H9 (cell line): ENCODE data around the gene SPA17. TPM values are rescaled to one million over a fixed set of nuclear protein-coding genes. Genes with fewer than 3 reads are reported as not detected.

Experiments used
- DNase-seq: peaks from one replicate; pipeline ENCODE4 v3.0.0-alpha.2; 2017
- H2AFZ ChIP-seq: one replicate; pipeline ENCODE4 v1.6.1; 2013; ENCODE audit warnings: mild to moderate bottlenecking, low read length, control low read depth, moderate library complexity
- H2AK5ac ChIP-seq: 2 replicates; pipeline ENCODE4 v1.6.1; 2013; ENCODE audit warnings: low read length, control low read depth, mixed read lengths; ENCODE audit not compliant: insufficient read length
- H2BK120ac ChIP-seq: one replicate; pipeline ENCODE4 v1.6.1; 2013; ENCODE audit warnings: low read depth, mild to moderate bottlenecking, low read length, control low read depth, inconsistent platforms; ENCODE audit not compliant: poor library complexity, severe bottlenecking
- H2BK12ac ChIP-seq: 2 replicates; pipeline ENCODE4 v1.6.1; 2013; ENCODE audit warnings: low read length, control low read depth, mixed read lengths, low read depth; ENCODE audit not compliant: insufficient read length
- H2BK15ac ChIP-seq: 2 replicates; pipeline ENCODE4 v1.6.1; 2013; ENCODE audit warnings: low read depth, low read length, control low read depth
- H2BK20ac ChIP-seq: one replicate; pipeline ENCODE4 v1.6.1; 2013; ENCODE audit warnings: low read depth, mild to moderate bottlenecking, low read length, control low read depth, inconsistent platforms; ENCODE audit not compliant: poor library complexity, severe bottlenecking
- H2BK5ac ChIP-seq: 2 replicates; pipeline ENCODE4 v1.6.1; 2013; ENCODE audit warnings: low read length, control low read depth, mixed read lengths; ENCODE audit not compliant: insufficient read length
- H3K14ac ChIP-seq: 2 replicates; pipeline ENCODE4 v1.6.1; 2013; ENCODE audit warnings: low read length, control low read depth; ENCODE audit not compliant: insufficient read depth
- H3K18ac ChIP-seq: 2 replicates; pipeline ENCODE4 v1.6.1; 2013; ENCODE audit warnings: low read depth, mild to moderate bottlenecking, mixed read lengths, low read length, control low read depth; ENCODE audit not compliant: insufficient read length
- H3K23ac ChIP-seq: 2 replicates; pipeline ENCODE4 v1.6.1; 2013; ENCODE audit warnings: low read length, control low read depth, mixed read lengths, low read depth; ENCODE audit not compliant: insufficient read length
- H3K23me2 ChIP-seq: 2 replicates; pipeline ENCODE4 v1.6.1; 2013; ENCODE audit warnings: low read depth, mild to moderate bottlenecking, mixed read lengths, low read length, control low read depth; ENCODE audit not compliant: insufficient read length, poor library complexity, severe bottlenecking
- H3K27ac ChIP-seq: 2 replicates; pipeline ENCODE4 v1.5.1; 2013; ENCODE audit warnings: low read length, control low read depth, mixed read lengths, low read depth; ENCODE audit not compliant: insufficient read length
- H3K27me3 ChIP-seq: 2 replicates; pipeline ENCODE4 v1.6.1; 2013; ENCODE audit warnings: low read length, control low read depth, inconsistent platforms; ENCODE audit not compliant: insufficient read depth
- H3K4ac ChIP-seq: 2 replicates; pipeline ENCODE4 v1.6.1; 2013; ENCODE audit warnings: low read depth, mild to moderate bottlenecking, control low read depth, inconsistent platforms, low read length, moderate library complexity
- H3K4me1 ChIP-seq: 2 replicates; pipeline ENCODE4 v1.6.1; 2013; ENCODE audit warnings: low read length, control low read depth, inconsistent platforms; ENCODE audit not compliant: insufficient read depth
- H3K4me2 ChIP-seq: 2 replicates; pipeline ENCODE4 v1.6.1; 2013; ENCODE audit warnings: low read length, control low read depth, mixed read lengths; ENCODE audit not compliant: insufficient read length, insufficient read depth
- H3K56ac ChIP-seq: 2 replicates; pipeline ENCODE4 v1.6.1; 2013; ENCODE audit warnings: low read depth, mild to moderate bottlenecking, mixed read lengths, low read length, control low read depth; ENCODE audit not compliant: insufficient read length
- H3K79me1 ChIP-seq: 2 replicates; pipeline ENCODE4 v1.6.1; 2013; ENCODE audit warnings: low read depth, mild to moderate bottlenecking, moderate library complexity, low read length, control low read depth, inconsistent platforms; ENCODE audit not compliant: insufficient read depth, poor library complexity, severe bottlenecking
- H3K79me2 ChIP-seq: 2 replicates; pipeline ENCODE4 v1.6.1; 2013; ENCODE audit warnings: low read length, control low read depth, inconsistent platforms; ENCODE audit not compliant: insufficient read depth
- H3K9ac ChIP-seq: 2 replicates; pipeline ENCODE4 v1.6.1; 2013; ENCODE audit warnings: low read length, control low read depth, mixed read lengths; ENCODE audit not compliant: insufficient read length; ENCODE audit errors: extremely low read depth
- H3K9me3 ChIP-seq: one replicate; pipeline ENCODE4 v1.6.1; 2013; ENCODE audit warnings: low read depth, low read length, inconsistent platforms; ENCODE audit not compliant: control insufficient read depth
- H3T11ph ChIP-seq: one replicate; pipeline ENCODE4 v1.6.1; 2013; ENCODE audit warnings: mild to moderate bottlenecking, low read length, control low read depth, inconsistent platforms
- H4K20me1 ChIP-seq: one replicate; pipeline ENCODE4 v1.6.1; 2013; ENCODE audit not compliant: control insufficient read depth, insufficient read length, insufficient read depth
- H4K5ac ChIP-seq: 2 replicates; pipeline ENCODE4 v1.6.1; 2013; ENCODE audit warnings: low read depth, mild to moderate bottlenecking, mixed read lengths, low read length, control low read depth; ENCODE audit not compliant: insufficient read length
- H4K8ac ChIP-seq: replicated peaks from 2 replicates; pipeline ENCODE4 v1.6.1; 2013; ENCODE audit warnings: low read length, control low read depth, mixed read lengths, low read depth; ENCODE audit not compliant: insufficient read length
- H4K91ac ChIP-seq: 2 replicates; pipeline ENCODE4 v1.6.1; 2013; ENCODE audit warnings: low read depth, mild to moderate bottlenecking, moderate library complexity, mixed read lengths, low read length, control low read depth; ENCODE audit not compliant: insufficient read length
- H3K27ac Mint-ChIP-seq, 3 experiments: 2 replicates in 2 of 3; 3 replicates in 1 of 3; pipeline ENCODE4 v1.8.0; 2020 to 2021; ENCODE audit warnings: mixed read lengths in 3 of 3, mild to moderate bottlenecking in 1 of 3, moderate library complexity in 1 of 3
- H3K27me3 Mint-ChIP-seq: 2 replicates; pipeline ENCODE4 v1.8.0; 2021; ENCODE audit warnings: low read depth, mild to moderate bottlenecking, moderate library complexity, mixed read lengths
- H3K36me3 Mint-ChIP-seq, 3 experiments: 2 replicates in 2 of 3; 3 replicates in 1 of 3; pipeline ENCODE4 v1.8.0; 2020 to 2021; ENCODE audit warnings: low read depth in 3 of 3, mixed read lengths in 3 of 3; ENCODE audit not compliant: insufficient read depth in 1 of 3
- H3K4me1 Mint-ChIP-seq, 2 experiments: 2 replicates each; pipeline ENCODE4 v1.8.0; 2020; ENCODE audit warnings: mixed read lengths in 2 of 2
- H3K4me3 Mint-ChIP-seq, 2 experiments: 2 replicates in 1 of 2; 3 replicates in 1 of 2; pipeline ENCODE4 v1.8.0; 2020 to 2021; ENCODE audit warnings: mild to moderate bottlenecking in 2 of 2, mixed read lengths in 2 of 2, moderate library complexity in 1 of 2
- H3K9me3 Mint-ChIP-seq, 2 experiments: 2 replicates in 1 of 2; 3 replicates in 1 of 2; pipeline ENCODE4 v1.8.0; 2020; ENCODE audit warnings: mild to moderate bottlenecking in 2 of 2, mixed read lengths in 2 of 2, moderate library complexity in 1 of 2
- WGBS: extraction: QIAGEN DNeasy Blood & Tissue Kit; methylation state at CpG from one replicate; pipeline ENCODE4 v1.1.7; 2013; ENCODE audit warnings: missing lambda C conversion rate, low lambda C conversion rate, mixed read lengths; ENCODE audit not compliant: insufficient read length; ENCODE audit errors: extremely low coverage; 5-methylcytosine and 5-hydroxymethylcytosine counted together
- total RNA-seq: library from RNA; stranded (reverse); gene quantifications from 2 replicates; pipeline ENCODE4 v1.2.1, GENCODE V29; 2021
- TF ChIP-seq, protein P1 (sequence below): fragments of 200-600 bp; sonication (generic); conservative IDR thresholded peaks from 3 replicates; pipeline ENCODE4 v1.8.0; 2021; ENCODE audit warnings: antibody characterized with exemption, mild to moderate bottlenecking

SPA17 gene
- total RNA-seq, 1 experiment from 2014 or later = 6.9 TPM

DNA sequence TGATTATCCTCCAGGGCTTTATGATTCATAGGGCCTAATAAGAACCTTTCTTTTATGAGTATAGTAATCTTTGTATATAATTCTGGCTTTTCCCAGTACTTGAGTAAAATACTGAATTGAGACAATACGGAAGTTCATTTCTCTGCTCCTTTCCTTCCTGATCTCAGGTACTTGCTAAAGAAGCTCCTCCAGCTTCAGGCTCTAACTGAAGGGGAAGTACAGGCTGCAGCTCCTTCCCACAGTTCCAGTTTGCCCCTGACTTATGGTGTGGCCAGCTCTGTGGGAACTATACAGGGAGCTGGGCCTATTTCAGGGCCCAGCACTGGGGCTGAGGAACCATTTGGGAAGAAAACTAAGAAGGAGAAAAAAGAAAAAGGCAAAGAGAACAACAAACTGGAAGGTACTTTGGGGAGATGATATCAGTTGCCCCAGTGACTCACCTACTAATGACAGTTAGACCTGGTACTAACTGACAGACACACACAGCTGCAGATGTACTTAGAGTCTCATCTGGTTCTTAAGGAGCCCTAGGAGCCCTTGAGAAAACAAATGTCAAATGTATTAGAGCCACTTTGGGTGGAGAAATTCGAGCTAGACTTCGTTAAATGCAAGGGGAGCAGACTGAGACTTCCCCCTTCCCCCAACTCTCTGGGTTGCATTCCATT lies 48.1 kb upstream of the SPA17 start:
- no peaks in the 10 kb centered on the region for H3K27me3 ChIP-seq
- no peak overlapping the region for H3K14ac ChIP-seq
- H3K4me2 ChIP-seq = no peak overlapping the region
- no peaks in the 10 kb centered on the region for H4K20me1 ChIP-seq
- H2AK5ac ChIP-seq = no peak overlapping the region
- H3K4me1 ChIP-seq = no peaks in the 10 kb centered on the region
- H3K79me2 ChIP-seq = no peaks in the 10 kb centered on the region; the same call in 1 of the 2 replicates
- WGBS = no CpG with 5 or more reads among the region's 3 CpGs
- no peak overlapping the region for H2BK15ac ChIP-seq
- H3K23me2 ChIP-seq = peaks cover 3% of the 10 kb centered on the region
- no peak overlapping the region for H4K91ac ChIP-seq
- DNase-seq = no peak
- H2BK5ac ChIP-seq = no peak overlapping the region
- H3K9ac ChIP-seq = no peak overlapping the region
- no peak overlapping the region for H3K23ac ChIP-seq
- H3K18ac ChIP-seq = no peak overlapping the region
- Mint-ChIP-seq H3K27me3 (peaks cover 4% of the 10 kb centered on the region), H3K36me3 (peaks cover 14 to 46% (median 44%) of the 10 kb centered on the region in 3 experiments; a peak in 6 of 7 replicates), H3K4me3 (no peak overlapping the region), H3K4me1 (peaks cover 14 to 15% of the 10 kb centered on the region in 2 experiments), H3K9me3 (no peaks in the 10 kb centered on the region), H3K27ac (no peak overlapping the region; a peak in 1 of 7 replicates)
- no peak overlapping the region for H3K27ac ChIP-seq
- no peak overlapping the region for H3K56ac ChIP-seq
- TF ChIP-seq, protein P1, sequence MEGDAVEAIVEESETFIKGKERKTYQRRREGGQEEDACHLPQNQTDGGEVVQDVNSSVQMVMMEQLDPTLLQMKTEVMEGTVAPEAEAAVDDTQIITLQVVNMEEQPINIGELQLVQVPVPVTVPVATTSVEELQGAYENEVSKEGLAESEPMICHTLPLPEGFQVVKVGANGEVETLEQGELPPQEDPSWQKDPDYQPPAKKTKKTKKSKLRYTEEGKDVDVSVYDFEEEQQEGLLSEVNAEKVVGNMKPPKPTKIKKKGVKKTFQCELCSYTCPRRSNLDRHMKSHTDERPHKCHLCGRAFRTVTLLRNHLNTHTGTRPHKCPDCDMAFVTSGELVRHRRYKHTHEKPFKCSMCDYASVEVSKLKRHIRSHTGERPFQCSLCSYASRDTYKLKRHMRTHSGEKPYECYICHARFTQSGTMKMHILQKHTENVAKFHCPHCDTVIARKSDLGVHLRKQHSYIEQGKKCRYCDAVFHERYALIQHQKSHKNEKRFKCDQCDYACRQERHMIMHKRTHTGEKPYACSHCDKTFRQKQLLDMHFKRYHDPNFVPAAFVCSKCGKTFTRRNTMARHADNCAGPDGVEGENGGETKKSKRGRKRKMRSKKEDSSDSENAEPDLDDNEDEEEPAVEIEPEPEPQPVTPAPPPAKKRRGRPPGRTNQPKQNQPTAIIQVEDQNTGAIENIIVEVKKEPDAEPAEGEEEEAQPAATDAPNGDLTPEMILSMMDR = no peak
- H2BK12ac ChIP-seq = no peak overlapping the region
- no peak overlapping the region for H3T11ph ChIP-seq
- no peak overlapping the region for H4K5ac ChIP-seq
- no peak overlapping the region for H4K8ac ChIP-seq
- no peak overlapping the region for H2BK120ac ChIP-seq
- no peak overlapping the region for H3K4ac ChIP-seq
- no peak overlapping the region for H2BK20ac ChIP-seq
- H2AFZ ChIP-seq = no peak overlapping the region
- no peaks in the 10 kb centered on the region for H3K9me3 ChIP-seq
- peaks cover 3% of the 10 kb centered on the region for H3K79me1 ChIP-seq
